Measurements from ENCODE around the gene ARPC5L. TPM values are rescaled to one million over a fixed set of nuclear protein-coding genes. Genes with fewer than 3 reads are reported as not detected.

ARPC5L gene
- total RNA-seq, 1 experiment from 2014 or later: 54.5 TPM

DNA sequence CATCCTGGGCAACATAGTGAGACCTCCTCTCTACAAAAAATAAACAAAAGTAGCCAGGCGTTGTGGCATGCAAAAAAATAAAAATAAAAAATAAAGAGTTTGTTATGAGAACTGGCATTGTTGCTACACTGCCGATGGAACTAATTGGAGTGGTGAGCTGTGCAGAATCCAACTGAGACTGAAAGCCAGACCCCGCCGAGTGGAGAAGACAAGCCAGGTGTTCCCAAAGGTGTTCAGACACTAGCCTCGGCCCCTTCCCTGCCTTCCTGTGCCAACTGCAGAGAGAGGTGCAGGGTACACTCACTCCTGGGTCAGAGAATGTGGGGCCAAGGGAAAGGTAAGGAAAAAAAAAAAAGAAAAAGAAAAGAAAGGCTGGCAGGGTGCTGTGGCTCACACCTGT, 46.3 kb upstream of the ARPC5L start:
- Histone ChIP-seq H3K4me3 (ENCODE audit: low read length) (no peak overlapping the region), H3K27me3 (ENCODE audit: low read length) (no peaks in the 10 kb centered on the region), H3K27ac (ENCODE audit: low read length) (no peak overlapping the region), H4K20me1 (ENCODE audit: low read length) (no peaks in the 10 kb centered on the region), H3K4me1 (ENCODE audit: insufficient read depth, low read length) (peaks cover 38% of the 10 kb centered on the region), H3F3A (ENCODE audit: low read length, unreplicated experiment) (no peaks in the 10 kb centered on the region), H3K9me3 (ENCODE audit: low read length) (no peaks in the 10 kb centered on the region), H3K79me2 (ENCODE audit: low read length) (no peaks in the 10 kb centered on the region), H3K9ac (ENCODE audit: low read length) (no peak overlapping the region), H2AFZ (ENCODE audit: low read length) (no peak overlapping the region), H3K9me2 (replicated peaks; ENCODE audit: low read length) (no peaks in the 10 kb centered on the region), H3K36me3 (ENCODE audit: low read depth, low read length) (no peaks in the 10 kb centered on the region), H3K4me2 (ENCODE audit: low read length) (no peak overlapping the region)
- ChIA-PET CTCF (no interaction called here), POLR2A (ENCODE audit: unreplicated experiment) (no interaction called here)
- no peak for ATAC-seq
- no TSS peak for BruUV-seq (replicated peaks)
- intact Hi-C loops (cut with micrococcal nuclease): no loop called here
- TF ChIP-seq EZH2phosphoT487 (IDR thresholded peaks at IDR 0.05; ENCODE audit: borderline replicate concordance, low read length): no peak
- TF ChIP-seq EZH2 (IDR thresholded peaks at IDR 0.05; ENCODE audit: low read length, unreplicated experiment): no peak
- TF ChIP-seq, protein P1, sequence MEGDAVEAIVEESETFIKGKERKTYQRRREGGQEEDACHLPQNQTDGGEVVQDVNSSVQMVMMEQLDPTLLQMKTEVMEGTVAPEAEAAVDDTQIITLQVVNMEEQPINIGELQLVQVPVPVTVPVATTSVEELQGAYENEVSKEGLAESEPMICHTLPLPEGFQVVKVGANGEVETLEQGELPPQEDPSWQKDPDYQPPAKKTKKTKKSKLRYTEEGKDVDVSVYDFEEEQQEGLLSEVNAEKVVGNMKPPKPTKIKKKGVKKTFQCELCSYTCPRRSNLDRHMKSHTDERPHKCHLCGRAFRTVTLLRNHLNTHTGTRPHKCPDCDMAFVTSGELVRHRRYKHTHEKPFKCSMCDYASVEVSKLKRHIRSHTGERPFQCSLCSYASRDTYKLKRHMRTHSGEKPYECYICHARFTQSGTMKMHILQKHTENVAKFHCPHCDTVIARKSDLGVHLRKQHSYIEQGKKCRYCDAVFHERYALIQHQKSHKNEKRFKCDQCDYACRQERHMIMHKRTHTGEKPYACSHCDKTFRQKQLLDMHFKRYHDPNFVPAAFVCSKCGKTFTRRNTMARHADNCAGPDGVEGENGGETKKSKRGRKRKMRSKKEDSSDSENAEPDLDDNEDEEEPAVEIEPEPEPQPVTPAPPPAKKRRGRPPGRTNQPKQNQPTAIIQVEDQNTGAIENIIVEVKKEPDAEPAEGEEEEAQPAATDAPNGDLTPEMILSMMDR (conservative IDR thresholded peaks at IDR 0.05; ENCODE audit: low read depth, low read length): no peak
- no peak for DNase-seq

DNA sequence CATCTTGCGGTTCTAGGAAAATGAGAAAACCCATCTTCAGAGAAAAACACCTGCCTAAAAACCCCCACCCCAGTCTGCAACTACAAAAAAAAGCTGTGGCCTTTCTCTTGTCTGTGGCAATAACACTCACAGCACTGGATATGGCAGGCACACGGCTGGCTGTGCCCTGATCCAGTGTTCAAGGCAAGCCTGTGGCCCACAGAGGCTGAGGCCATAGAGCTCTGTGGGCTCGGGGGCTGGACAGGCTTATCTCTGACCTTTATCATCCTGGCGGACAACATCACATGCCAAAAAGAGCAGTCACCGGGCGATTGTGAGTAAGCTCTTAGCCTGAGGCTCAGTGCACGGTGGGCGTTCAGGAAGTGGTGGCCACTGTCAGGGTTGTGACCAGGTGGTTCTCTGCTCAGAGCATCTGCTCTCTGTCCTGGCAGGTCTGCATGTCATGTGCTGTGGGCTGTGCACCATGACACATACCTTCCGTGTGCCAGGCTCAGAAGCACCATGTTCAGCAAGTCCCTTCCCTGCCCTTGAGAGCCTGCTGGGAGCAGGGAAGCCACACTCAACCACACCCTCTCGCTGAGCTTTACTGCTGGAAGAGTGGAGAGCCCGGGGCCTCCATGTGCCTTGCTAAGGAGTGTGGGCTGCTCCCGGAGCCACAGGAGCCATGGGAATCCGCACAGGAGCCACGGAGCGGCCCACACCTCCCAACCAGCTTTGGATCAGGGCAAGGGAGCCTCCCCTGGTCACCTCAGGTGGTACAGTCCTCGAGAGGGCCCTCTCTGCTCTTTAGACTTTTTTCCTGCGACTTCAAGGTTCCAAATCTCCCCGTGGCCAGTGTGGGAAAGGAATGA, 43.3 kb upstream of the ARPC5L start:
- Histone ChIP-seq H3F3A (ENCODE audit: low read length, unreplicated experiment) (no peaks in the 10 kb centered on the region), H3K36me3 (ENCODE audit: low read depth, low read length) (no peaks in the 10 kb centered on the region), H3K9me2 (replicated peaks; ENCODE audit: low read length) (no peaks in the 10 kb centered on the region), H3K79me2 (ENCODE audit: low read length) (no peaks in the 10 kb centered on the region), H3K4me2 (ENCODE audit: low read length) (peak overlapping the region; percentile 27; the same call in 1 of the 2 replicates), H3K9ac (ENCODE audit: low read length) (no peak overlapping the region), H3K27me3 (ENCODE audit: low read length) (no peaks in the 10 kb centered on the region), H3K9me3 (ENCODE audit: low read length) (no peaks in the 10 kb centered on the region), H3K4me1 (ENCODE audit: insufficient read depth, low read length) (peaks cover 10% of the 10 kb centered on the region), H4K20me1 (ENCODE audit: low read length) (no peaks in the 10 kb centered on the region), H3K27ac (ENCODE audit: low read length) (peak overlapping the region; percentile 49), H2AFZ (ENCODE audit: low read length) (peak overlapping the region; percentile 46; the same call in 1 of the 2 replicates), H3K4me3 (ENCODE audit: low read length) (no peak overlapping the region)
- peak; percentile 66 for DNase-seq
- intact Hi-C loops (cut with micrococcal nuclease): no loop called here
- CTCF ChIA-PET: no interaction called here
- POLR2A ChIA-PET (ENCODE audit: unreplicated experiment): no interaction called here
- ATAC-seq: peak; percentile 74
- TF ChIP-seq EZH2 (IDR thresholded peaks at IDR 0.05; ENCODE audit: low read length, unreplicated experiment) (no peak), EZH2phosphoT487 (IDR thresholded peaks at IDR 0.05; ENCODE audit: borderline replicate concordance, low read length) (no peak)
- TF ChIP-seq, protein P1 (conservative IDR thresholded peaks at IDR 0.05; ENCODE audit: low read depth, low read length): no peak
- BruUV-seq (replicated peaks): no TSS peak

All from PC-3 (cell line).